CD4-positive, alpha-beta T cell treated with Interleukin-4 for 1 hour (primary cell): Measurements from ENCODE around the gene FIGNL1.
A peak's percentile ranks its signal among the peaks of the same experiment; 100 is the strongest.
"Not testable (repeated sequence)": the region's sequence is repeated elsewhere in the genome, so short reads cannot be mapped to it uniquely, and the experiment has no call there.

Experiments used
- DNase-seq, 2 donors: peaks; one replicate each; pipeline ENCODE4 v3.0.0-alpha.2; 2020 to 2022

FIGNL1 gene

DNA sequence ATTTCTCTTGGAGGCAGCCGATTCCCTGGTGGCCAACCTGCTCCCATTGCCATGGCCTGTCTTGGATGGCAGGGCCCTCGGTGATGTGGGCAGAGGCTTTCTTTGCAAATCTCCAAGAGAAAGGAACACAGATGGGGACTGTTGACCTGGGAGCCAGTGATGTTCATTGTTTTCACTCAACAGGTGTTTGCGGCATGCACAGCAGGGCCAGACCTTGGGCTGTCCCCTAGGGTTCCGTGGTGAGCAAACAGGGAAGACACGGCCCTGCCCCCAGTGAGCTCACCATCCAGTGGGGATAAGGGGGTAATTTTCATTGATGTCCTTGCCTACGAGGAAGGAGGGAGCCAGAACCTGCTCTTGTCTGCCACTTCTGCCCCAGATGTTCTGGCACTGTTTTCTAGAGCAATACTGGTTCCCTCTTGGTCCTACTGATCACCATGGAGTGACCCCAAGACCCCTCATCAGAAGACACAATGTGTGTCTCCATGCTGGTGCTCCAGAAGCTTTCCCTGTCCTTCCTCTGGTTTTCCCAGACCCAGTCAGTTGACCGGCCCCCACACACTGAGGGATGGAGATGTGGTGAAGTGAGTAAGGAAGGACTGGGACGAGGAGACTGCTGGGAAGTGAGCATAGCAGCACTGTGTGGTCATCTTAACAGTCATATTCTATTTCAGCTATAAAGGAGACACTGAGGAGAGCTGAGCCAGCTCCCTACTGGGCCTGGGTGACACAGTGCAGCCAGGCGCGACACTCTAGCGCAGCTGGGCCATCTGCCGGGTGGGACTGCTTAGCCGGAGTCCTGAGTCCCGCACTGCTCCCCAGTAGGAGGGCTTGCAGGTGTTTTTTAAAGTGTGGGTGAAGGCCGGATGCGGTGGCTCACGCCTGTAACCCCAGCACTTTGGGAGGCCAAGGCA, 20.4 kb upstream of the FIGNL1 start:
- DNase-seq: no peak

DNA sequence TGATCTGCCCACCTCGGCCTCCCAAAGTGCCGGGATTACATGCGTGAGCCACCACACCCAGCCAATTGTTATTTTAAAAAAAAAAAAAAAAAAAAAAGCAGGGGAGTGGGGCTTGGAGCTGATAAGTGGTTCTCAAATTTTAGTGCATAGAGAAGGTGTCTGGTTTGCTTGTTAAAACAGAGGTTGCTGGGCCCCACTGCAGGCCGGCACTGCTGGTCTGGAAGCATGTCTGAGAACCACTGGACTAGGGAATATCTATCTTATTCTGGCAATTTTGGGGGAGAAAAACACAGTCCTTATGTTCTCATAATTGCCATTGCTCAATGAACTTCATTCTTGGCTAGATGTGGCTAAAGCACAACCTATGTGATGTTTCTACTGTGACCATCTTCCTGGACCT, 19.0 kb upstream of the FIGNL1 start:
- DNase-seq: no peak

DNA sequence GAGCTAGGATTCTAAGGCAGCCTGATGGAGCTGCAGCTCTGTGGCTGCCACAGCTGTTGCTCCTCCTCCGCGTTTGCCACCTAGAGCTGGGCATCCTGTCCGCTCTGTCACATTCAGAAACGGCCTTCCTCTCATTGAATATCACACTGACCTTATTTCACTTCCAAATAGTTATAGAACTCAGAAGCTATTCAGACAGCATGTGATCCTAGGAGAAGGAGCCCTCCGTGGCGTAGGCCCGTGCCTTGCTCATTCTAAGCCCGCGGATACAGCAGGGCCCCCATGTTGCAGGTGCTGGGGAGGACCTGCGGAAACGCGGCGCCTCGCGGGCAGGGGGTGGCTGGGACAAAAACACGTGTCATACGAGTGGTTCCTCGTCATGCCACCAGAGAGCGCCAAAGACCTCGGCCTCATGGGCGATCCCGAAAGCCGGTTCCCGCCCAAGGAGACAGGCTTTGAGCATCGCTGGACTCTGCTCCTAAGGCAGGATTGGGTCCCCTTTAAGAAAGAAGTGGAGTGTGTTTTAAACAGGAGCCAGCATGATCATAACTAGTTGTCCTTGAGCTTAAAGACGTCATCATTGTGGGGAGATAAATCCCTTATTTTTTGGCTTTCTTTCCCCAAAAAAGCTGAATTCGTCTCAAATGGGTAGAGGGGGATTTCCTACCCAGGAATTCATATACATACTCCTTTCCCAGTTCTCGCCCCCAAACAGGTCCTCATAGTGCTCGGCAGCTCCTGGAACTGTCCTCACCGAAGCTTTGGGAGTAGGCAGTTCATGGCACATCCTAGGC, 17.9 kb upstream of the FIGNL1 start:
- DNase-seq: peak; percentile 78 to 79

DNA sequence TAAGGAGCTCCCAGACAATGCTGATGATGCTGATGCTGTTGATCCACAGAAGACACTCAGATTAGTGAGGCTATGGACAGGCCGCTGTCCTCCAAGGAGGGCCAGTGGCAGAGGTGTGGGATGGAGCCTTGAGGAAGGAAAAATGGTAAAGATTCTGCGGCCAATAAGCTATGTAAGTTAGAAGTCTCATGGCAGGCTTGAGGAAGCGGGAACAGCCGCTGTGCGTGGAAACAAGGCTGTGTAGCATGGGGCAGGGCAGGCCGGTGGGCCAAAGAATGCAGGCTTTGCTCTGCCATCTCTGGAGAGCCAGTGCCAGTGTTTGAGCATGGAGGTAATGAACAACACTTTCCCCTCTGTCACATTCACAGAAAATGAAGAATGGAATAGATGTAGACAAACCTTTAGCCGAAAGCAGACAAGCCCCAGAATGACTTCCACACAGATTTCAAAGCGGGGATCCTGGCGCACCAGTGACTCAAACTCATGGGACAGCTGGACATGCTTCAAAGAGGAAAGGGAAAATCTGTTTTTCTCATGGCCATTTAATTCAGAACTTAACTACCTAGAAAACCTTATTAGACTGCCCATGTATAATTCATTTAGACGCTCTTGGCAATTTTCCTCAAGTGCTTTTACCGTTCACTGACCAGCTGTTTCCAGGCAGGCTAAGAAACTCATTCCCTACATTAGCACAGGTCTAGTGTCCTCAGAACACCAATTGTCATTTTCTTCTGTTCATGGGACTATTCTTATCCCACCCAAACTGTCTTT, 16.9 kb upstream of the FIGNL1 start:
- DNase-seq: no peak

DNA sequence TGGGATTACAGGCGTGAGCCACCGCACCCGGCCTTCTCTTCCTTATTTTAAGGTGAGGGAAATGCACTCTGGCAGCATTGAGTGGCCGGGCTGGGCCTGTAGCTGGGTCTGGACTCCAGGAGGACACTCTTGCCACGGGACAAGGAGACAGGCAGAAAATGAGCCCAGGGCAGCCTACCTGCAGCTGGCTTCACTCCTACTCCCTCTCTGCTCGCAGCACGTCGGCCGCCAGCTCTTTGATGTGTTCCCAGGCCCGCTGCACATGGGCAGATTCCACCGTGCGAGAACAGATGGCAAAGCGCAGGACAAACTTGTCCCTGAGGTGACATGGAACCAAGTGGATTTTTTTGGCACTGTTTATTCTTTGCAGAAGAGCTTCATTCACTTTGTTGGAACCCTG, 12.9 kb upstream of the FIGNL1 start:
- DNase-seq: no peak

DNA sequence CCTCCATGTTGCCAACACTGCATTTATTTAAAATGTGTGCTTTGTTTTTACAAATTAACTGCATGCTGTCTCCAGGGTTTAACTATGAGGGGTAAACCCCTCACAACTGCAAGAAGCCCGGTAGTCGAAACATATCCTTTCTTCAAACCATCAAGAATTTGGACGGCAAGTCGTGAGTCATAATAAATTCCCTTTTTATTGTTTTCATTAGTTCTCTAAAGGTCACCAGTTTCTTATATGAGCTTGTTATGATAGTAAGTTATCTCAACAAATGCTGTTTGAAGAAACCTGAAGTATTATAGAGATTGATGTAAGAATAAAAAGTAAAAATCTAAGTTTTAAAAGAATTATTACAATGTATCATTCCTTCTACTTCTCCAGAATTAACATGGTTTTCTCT, 12.2 kb upstream of the FIGNL1 start:
- DNase-seq: no peak

DNA sequence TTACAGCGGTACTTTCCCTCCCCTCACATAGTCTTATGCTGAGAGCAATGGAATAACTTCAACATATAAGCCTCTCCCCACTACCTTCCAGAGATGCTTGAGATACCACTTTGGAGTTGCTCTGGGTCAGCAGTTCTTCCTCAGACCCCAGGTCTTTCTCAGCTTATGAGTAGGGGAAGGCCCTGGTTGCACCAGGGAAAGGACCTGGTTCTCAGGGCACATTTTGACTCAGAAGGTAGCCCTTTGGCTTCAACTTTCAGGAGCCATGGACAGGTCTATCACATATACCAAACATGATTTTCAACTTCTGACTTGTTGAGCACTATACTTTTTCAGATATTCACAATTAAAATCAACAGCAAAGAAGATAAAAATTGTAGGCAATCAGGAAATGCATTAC, 11.5 kb upstream of the FIGNL1 start:
- DNase-seq: no peak

DNA sequence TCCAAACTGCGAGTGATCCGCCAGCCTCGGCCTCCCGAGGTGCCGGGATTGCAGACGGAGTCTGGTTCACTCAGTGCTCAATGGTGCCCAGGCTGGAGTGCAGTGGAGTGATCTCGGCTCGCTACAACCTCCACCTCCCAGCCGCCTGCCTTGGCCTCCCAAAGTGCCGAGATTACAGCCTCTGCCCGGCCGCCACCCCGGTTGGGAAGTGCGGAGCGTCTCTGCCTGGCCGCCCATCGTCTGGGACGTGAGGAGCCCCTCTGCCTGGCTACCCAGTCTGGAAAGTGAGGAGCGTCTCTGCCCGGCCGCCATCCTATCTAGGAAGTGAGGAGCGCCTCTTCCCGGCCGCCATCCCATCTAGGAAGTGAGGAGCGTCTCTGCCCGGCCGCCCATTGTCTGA, 9.0 kb upstream of the FIGNL1 start:
- not testable (repeated sequence) for DNase-seq

DNA sequence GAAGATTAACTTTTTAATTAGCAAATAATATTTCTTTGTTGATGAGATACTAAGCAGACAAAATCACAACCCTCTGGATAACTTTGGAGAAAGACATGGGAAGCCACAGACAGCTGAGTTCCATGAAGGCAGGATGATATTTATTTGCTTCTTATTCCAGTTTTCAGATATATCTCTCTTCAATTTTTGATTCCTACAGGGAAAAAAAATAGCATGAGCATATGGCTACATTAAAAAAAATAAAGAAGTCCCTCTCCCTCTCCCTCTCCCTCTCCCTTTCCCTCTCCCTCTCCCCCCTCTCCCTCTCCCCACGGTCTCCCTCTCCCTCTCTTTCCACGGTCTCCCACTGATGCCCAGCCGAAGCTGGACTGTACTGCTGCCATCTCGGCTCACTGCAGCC, 8.5 kb upstream of the FIGNL1 start:
- not testable (repeated sequence) for DNase-seq

DNA sequence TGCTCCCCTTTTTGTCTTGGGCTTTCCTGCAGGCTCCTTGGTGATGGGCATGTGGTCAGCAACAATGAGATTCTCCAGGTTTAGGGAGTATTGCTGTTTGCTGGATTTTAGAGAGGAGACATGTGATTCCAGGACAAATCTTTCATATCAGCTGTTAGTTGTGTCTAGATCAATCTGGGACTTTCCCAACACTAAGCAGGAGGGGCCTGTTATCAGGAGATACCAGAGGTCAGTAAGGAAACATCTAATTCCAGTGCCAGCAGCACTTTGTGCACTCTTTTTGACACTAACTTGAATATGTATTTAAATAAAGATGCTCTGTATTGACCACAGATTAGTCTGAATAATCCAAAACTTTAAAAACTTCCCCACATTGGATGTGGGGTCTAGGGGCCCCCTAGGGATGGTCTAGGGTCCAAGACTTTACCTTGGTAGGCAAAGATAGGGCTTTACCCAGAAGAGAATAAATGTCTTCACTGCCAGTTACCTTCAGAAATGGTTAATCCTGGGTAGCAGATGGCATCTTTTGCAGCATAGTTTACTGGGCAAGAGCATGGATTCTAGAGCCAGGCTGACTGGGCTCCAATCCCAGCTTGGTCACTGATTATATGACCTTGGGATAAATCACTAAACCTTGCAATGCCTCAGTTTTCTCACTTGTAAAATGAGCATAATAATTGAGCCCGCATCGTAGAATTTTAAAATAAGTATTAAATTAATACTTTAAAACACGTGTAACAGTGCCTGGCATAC, 6.4 kb upstream of the FIGNL1 start:
- DNase-seq: no peak

DNA sequence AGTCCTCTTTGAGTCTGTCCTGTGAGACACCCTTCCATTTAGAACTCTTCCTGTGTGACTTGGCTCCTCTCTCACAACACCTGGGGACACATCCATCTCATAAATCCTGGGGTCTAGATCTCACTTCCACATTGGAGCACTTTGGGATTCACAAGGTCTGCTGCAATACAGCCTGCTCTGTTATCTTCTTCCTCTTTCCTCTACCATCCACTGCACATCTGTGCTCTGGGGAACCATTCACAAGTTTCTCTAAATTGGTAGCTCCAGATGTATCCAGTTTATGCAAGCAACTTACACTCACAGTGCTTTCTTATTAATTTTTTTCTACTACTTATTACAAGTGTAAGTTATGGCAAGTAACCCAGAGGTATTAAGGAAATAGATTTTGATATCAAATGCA, 5.5 kb upstream of the FIGNL1 start:
- no peak for DNase-seq

DNA sequence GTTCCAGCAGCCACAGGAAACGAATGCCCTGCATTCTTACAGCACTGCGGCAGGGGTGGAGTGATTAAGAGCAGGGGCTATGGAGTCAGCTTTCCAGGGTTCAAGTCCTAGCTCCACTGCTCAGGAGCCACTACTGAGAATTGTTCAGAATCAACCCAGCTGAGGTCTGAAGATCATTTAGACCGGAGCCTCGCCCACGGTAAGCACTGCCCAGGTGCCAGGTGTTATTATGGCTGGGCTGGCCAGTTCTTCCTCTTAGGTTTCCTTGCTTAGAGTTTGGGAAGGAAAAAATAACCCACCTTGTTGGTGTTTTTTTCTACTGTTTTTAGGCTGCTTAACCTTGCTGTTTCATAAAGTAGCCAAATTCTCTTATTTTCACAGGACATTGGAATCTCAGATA, 4.8 kb upstream of the FIGNL1 start:
- DNase-seq: no peak

DNA sequence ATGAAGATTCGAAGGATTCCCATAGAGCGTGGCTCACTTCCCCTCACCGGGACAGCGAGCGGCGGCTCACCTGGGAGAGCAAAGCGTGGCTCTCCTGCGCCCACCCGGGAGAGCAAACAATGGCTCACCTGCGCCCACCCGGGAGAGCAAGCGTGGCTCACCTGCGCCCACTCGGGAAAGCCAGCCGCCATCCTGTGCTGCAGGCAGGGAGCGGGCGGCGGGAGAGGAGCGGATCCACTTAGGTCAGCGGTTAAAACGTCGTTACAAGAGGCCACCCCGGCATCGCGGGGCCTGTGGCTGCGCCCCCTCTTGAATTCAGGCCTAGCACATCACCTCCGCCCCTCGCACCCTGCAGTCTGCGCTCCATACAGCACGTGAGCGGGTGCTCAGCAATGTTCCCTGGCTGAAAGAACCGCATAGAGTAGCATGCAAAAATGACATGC, 461 bp upstream of the FIGNL1 start:
- DNase-seq: no peak

DNA sequence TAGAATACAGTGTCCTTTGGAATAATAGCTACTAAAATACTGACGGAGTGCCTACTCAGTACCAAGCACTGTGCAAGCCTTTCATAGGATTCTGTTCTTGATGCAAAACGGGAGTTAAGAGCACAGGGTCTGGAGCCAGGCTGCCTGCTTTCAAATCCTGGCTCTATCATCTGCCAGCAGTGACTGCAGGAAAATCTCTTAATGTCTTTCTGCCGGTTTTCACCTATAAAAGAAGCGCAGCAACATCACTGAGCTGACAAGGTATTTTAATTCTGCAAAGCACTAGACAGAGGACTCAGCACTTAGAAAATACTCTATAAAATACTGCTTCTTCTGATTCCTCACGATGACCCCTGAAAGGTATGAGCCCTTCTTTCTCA, 659 bp downstream of the FIGNL1 start:
- no peak for DNase-seq

DNA sequence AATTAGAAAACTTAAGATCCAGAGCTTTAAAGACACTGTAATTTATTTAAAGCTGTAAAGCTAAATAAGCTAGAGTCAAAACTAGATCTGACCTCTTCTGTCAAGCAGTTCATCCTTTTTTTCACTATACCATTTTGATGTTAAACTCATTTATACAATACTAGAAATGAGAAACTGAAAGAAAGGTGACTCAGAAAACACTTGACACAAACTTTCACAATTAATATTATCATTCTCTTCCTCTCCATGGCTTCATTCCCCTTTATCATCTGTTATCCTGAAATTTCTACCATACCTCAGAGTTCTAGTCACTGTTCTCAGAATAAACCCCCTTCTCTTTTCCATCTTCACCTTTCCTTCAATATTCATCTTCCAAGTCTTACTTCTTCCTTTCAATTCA, 1.3 kb downstream of the FIGNL1 start:
- no peak for DNase-seq

DNA sequence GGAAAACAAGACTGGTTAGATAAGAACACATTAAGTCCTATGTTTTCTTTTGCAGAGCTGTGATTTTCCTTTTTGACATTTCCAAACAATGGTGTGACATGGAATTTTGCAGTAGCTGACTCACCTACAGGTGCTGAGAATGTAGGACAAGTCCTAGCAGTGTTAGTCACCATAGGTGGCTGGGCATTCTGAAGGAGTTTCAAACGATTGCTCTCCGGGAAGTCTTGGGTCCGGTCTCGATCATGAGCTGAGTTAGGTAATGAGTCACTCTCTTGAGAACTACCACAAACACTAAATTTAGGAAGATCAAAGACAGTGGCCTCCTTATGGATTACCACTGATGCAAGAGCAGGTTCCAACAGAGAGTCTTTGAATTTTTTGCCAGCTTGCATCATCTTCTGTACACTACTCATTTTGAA, 3.6 kb downstream of the FIGNL1 start:
- DNase-seq: no peak

DNA sequence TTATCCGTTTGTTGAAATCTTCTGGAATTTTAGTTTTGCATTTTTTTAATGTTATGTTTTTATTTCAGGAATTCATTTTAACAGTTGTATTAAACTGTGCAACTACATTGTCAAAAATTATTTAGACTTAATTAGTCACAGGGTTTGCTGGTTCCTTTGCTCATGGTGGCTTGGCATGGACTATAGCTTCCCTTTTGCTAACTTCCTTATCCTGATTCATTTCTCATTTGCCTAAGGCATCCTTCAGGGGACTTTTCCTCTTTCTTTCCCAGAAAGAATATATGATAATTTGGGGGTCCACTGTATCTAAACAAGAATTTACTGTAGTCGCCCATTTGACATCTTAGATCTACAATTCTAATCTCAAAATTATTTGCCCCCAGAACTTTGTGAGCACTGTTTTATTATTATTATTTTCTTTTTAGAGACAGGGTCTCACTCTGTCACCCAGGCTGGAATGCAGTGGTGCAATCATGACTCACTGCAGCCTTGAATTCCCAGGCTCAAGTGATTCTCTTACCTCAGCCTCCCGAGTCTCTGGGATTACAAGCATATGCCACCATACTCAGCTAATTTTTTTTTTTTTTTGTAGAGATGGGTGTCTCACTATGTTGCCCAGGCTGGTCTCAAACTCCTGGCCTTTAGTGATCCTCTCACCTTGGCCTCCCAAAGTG, 13.9 kb downstream of the FIGNL1 start:
- DNase-seq: no peak

DNA sequence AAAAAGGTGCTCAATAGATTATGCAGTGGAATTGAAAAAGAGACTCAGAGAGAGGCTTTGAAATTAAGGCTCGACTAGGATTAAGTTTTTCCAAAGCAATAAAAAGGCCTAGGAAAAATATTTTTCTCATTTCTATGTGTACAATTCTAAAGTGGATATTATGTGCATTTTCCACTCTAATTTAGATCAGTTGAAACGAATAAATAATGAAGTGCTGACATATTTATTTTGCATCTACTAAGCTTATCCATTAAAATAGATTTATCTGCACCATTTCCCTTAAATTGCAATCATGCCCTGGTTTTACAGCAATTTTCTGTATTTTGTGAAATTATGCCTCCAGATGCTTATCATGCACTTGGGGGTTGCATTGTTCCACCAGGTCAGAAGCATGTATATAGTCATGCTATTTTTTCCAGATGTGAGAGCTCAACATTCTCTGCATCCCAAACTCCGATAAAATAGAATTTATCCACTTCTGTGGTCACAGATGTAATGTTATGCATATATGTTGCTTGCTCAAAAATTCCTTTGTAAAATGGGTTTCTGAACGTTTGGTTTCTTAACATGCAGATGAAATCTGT, 18.3 kb downstream of the FIGNL1 start:
- no peak for DNase-seq

DNA sequence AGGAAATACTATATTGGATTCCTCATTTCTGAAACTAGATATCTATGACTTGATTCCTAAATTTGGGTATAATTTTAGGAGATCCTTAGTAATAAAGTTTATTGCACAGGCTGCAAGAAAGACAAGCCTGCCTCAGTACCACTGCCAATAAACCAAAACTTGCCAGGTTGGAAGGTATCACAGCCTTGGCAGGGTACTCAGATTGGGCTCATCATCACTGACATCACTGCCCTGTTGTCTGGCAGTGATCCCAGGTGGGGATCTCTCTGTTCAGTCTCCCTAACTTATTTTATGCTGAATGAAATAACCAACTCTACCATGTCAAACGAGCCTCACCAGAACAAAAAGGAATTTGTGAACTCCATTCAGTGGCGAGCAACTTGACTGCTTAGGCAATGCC, 18.8 kb downstream of the FIGNL1 start:
- DNase-seq: no peak

DNA sequence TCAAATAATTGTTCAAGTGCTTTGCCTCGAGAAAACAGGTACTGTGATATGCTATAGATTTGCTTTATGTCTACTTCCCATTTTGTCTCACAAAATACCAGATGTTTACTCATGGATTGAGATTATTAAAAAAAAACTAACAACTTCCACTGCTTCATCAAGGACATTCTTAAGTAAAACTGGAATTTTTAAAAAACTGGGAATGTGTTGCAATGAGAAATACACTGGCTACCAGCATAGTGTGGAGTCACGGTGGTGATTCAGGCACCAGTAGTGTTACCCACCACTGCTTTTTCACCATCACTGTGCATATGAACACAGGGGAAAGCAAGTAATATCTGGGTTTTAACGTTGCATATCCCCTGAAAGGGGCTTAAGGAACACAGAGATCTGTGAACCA, 21.2 kb downstream of the FIGNL1 start:
- DNase-seq: no peak

DNA sequence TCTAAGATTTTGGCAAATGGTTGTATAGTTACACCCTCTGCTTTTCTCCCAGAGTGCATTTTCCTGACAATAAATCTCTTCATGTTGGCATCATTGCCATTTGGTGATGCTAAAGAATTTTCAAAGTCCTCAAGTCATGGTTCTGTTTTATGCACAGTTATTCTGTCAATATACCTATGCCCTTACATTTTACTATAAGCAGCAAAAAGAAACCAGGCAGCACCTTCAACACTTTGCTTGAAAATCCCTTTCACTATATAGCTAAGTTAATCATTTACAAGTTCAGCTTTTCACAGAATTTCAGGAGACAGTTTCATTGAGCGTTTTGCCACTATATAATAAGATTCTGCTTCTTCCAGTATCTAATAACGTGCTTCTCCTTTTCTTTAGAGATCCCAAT, 22.6 kb downstream of the FIGNL1 start:
- no peak for DNase-seq
